Spinal cord (tissue), 10 donors: Measurements from ENCODE around the gene LEFTY1. TPM values are rescaled to one million over a fixed set of nuclear protein-coding genes. Genes with fewer than 3 reads are reported as not detected.

Experiments used
- DNase-seq, 6 donors: peaks; one replicate each; pipeline versions ENCODE4 v3.0.0 to v3.0.0-alpha.2; 2013 to 2015; ENCODE audit warnings: low spot score in 6 of 6, low read depth in 4 of 6
- H3K27ac ChIP-seq: one replicate; pipeline ENCODE4 v1.5.1; 2013; ENCODE audit warnings: low read depth, low read length, control low read depth
- H3K27me3 ChIP-seq: one replicate; pipeline ENCODE4 v1.6.1; 2013; ENCODE audit warnings: low read length; ENCODE audit not compliant: control insufficient read depth, insufficient read depth
- H3K36me3 ChIP-seq: one replicate; pipeline ENCODE4 v1.6.1; 2013; ENCODE audit warnings: low read length; ENCODE audit not compliant: control insufficient read depth, insufficient read depth
- H3K4me1 ChIP-seq: one replicate; pipeline ENCODE4 v1.6.1; 2013; ENCODE audit warnings: low read length; ENCODE audit not compliant: control insufficient read depth, insufficient read depth
- H3K4me3 ChIP-seq: one replicate; pipeline ENCODE4 v1.5.1; 2013; ENCODE audit warnings: low read depth, low read length, control low read depth
- H3K9me3 ChIP-seq: one replicate; pipeline ENCODE4 v1.6.1; 2013; ENCODE audit warnings: low read length; ENCODE audit not compliant: control insufficient read depth, insufficient read depth
- WGBS: methylation state at CpG from one replicate; pipeline ENCODE4 v1.1.5; 2013; ENCODE audit warnings: missing lambda C conversion rate; ENCODE audit not compliant: insufficient coverage; 5-methylcytosine and 5-hydroxymethylcytosine counted together
- polyA plus RNA-seq, 2 donors: library from polyadenylated mRNA; unstranded; fragments of 120-200 nt; gene quantifications; one replicate each; pipeline ENCODE4 v1.2.1, GENCODE V29; 2013; ENCODE audit not compliant: insufficient read length in 2 of 2
- total RNA-seq, 2 donors: library from RNA; depleted of rRNA in 1 of 2; stranded (reverse); fragments of 120-200 nt in 1 of 2; fragments of >200 nt in 1 of 2; gene quantifications; one replicate each; pipeline versions ENCODE4 v1.2.3 to v1.2.4, GENCODE V29; 2013 to 2014
- donor health status: healthy.

LEFTY1 gene
- total and polyA plus RNA-seq, 4 donors: 0.77 to 2.7 (median 1.7) TPM

GRCh38 chr1:225855503-225856300, 33.2 kb downstream of the LEFTY1 start:
- Histone ChIP-seq H3K27ac (no peak overlapping the region), H3K4me1 (peaks cover 16% of the 10 kb centered on the region), H3K4me3 (no peak overlapping the region), H3K27me3 (no peaks in the 10 kb centered on the region), H3K36me3 (peaks cover 34% of the 10 kb centered on the region), H3K9me3 (no peaks in the 10 kb centered on the region)
- DNase-seq: no peak
- WGBS: 85% methylated on average over 4 of the region's 10 CpGs

DNA sequence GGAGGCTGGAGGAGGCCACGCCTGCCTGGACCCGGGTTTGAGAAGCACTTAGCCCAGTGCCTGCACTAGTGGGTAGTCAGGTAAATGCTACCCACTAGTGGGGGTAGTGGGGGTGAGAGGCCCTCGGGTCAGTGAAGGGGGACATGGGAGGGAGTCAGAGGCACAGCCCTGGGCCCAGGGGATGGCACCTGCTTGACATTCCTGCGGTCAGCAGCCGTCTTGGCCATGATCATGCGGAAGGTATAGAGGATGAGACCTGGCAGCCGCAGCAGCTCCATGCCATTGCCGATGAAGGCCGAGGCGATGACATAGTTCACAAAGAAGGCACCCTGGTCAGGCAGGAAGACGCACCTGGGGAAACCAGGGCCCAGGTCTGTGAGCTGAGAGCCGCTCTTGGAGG, 35.5 kb downstream of the LEFTY1 start:
- 96% methylated on average over 12 of the region's 12 CpGs for WGBS
- H3K9me3 ChIP-seq: no peaks in the 10 kb centered on the region
- H3K4me3 ChIP-seq: no peak overlapping the region
- peaks cover 29% of the 10 kb centered on the region for H3K4me1 ChIP-seq
- peaks cover 34% of the 10 kb centered on the region for H3K36me3 ChIP-seq
- DNase-seq: no peak
- no peaks in the 10 kb centered on the region for H3K27me3 ChIP-seq
- no peak overlapping the region for H3K27ac ChIP-seq

- H3K9me3 ChIP-seq: no peaks in the 10 kb centered on the region
- no peak overlapping the region for H3K4me3 ChIP-seq
- H3K27me3 ChIP-seq: no peaks in the 10 kb centered on the region
- DNase-seq: no peak
- WGBS: 91% methylated on average over 7 of the region's 13 CpGs
- H3K27ac ChIP-seq: no peak overlapping the region
- peaks cover 37% of the 10 kb centered on the region for H3K4me1 ChIP-seq
- peaks cover 39% of the 10 kb centered on the region for H3K36me3 ChIP-seq
These were observed 36.4 kb downstream of the LEFTY1 start for GRCh38 chr1:225852413-225853124.

DNA sequence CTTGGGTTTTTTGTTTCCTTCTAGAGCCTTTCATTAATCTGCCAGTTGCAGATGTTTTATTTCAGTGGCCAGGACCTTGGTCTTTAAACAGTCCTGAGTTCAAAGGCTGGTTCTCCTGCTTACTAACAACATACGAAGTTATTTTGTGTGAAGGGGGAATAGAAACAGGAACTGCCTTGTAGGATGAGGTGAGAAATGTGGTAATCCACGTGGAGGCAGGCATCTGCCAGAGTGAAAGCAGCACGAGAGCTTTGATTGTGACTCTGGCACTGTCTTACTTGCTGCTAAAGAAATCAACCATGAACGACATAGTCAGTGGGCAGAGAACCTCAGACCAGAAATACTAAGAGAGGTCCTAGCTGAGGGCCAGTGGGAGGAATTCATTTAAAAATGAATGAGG, 37.1 kb downstream of the LEFTY1 start:
- DNase-seq: no peak
- Histone ChIP-seq H3K4me3 (no peak overlapping the region), H3K36me3 (peaks cover 41% of the 10 kb centered on the region), H3K4me1 (peaks cover 41% of the 10 kb centered on the region), H3K9me3 (no peaks in the 10 kb centered on the region), H3K27me3 (no peaks in the 10 kb centered on the region), H3K27ac (no peak overlapping the region)
- 26% methylated on average over 4 of the region's 4 CpGs for WGBS

DNA sequence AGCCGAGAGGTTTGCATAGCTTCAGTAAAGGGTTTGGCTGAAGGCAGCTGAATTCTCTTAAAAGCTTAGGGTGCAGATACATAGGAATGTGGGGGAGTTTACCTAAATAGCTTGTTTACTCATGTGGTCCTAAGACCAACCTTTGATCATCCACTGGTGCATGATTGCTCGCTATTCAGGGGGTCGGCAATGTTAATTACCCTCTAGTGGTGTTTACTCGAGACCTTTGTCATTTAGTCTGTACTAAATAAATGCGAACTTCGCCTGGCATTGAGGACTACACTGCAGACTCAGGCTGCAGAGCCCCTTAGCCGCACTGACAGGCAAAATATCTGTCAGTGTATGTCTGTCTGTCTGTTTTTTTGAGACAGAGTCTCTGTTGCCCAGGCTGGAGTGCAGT, 38.6 kb downstream of the LEFTY1 start:
- Histone ChIP-seq H3K4me1 (peaks cover 47% of the 10 kb centered on the region), H3K9me3 (no peaks in the 10 kb centered on the region), H3K27me3 (no peaks in the 10 kb centered on the region), H3K27ac (no peak overlapping the region), H3K36me3 (peaks cover 51% of the 10 kb centered on the region), H3K4me3 (no peak overlapping the region)
- DNase-seq: no peak
- WGBS: 93% methylated on average over 7 of the region's 7 CpGs

- peak in 1 of 6 donors; percentile 28 for DNase-seq
- Histone ChIP-seq H3K36me3 (peaks cover 56% of the 10 kb centered on the region), H3K4me1 (peaks cover 48% of the 10 kb centered on the region), H3K27me3 (no peaks in the 10 kb centered on the region), H3K9me3 (no peaks in the 10 kb centered on the region), H3K4me3 (no peak overlapping the region), H3K27ac (no peak overlapping the region)
- 51% methylated on average over 6 of the region's 7 CpGs for WGBS
These were observed 39.0 kb downstream of the LEFTY1 start for GRCh38 chr1:225849925-225850324.

GRCh38 chr1:225848030-225848955, 40.7 kb downstream of the LEFTY1 start:
- peaks cover 65% of the 10 kb centered on the region for H3K36me3 ChIP-seq
- no peak overlapping the region for H3K4me3 ChIP-seq
- no peak overlapping the region for H3K27ac ChIP-seq
- H3K9me3 ChIP-seq: no peaks in the 10 kb centered on the region
- peaks cover 48% of the 10 kb centered on the region for H3K4me1 ChIP-seq
- peak in 1 of 6 donors; percentile 63 for DNase-seq
- WGBS: 52% methylated on average over 10 of the region's 16 CpGs
- H3K27me3 ChIP-seq: no peaks in the 10 kb centered on the region

GRCh38 chr1:225847610-225848009, 41.3 kb downstream of the LEFTY1 start:
- no peak for DNase-seq
- Histone ChIP-seq H3K4me1 (peaks cover 48% of the 10 kb centered on the region), H3K9me3 (no peaks in the 10 kb centered on the region), H3K4me3 (no peak overlapping the region), H3K27ac (no peak overlapping the region), H3K27me3 (no peaks in the 10 kb centered on the region), H3K36me3 (peaks cover 62% of the 10 kb centered on the region)
- WGBS: 75% methylated on average over 2 of the region's 4 CpGs
